Common myeloid progenitor, CD34-positive (primary cell): Measurements from ENCODE around the gene XRN1.
A peak's percentile ranks its signal among the peaks of the same experiment; 100 is the strongest.
"Not testable (repeated sequence)": the region's sequence is repeated elsewhere in the genome, so short reads cannot be mapped to it uniquely, and the experiment has no call there.

ENCODE experiments used
- CTCF ChIA-PET: fragments of 350-600 bp; sonication (Branson Sonifier 250); formaldehyde crosslinking; loops from one replicate; lab custom pipeline; 2021; ENCODE audit warnings: antibody characterized with exemption; lab: Charles Lee
- POLR2A ChIA-PET: fragments of 350-600 bp; sonication (Branson Sonifier 250); formaldehyde crosslinking; loops from one replicate; lab custom pipeline; 2021; ENCODE audit warnings: antibody characterized with exemption; lab: Charles Lee
- DNase-seq, 3 donors: peaks; one replicate each; pipeline versions ENCODE4 v3.0.0 to v3.0.0-alpha.2; 2013
- H3K27ac ChIP-seq, 2 experiments: 1 replicate in 1 of 2; 2 replicates in 1 of 2; pipeline ENCODE4 v1.7.0; 2013; ENCODE audit warnings: inconsistent platforms in 2 of 2, low read length in 2 of 2, mild to moderate bottlenecking in 2 of 2, low read depth in 1 of 2, moderate library complexity in 1 of 2; ENCODE audit not compliant: severe bottlenecking in 2 of 2, insufficient read depth in 1 of 2, poor library complexity in 1 of 2
- H3K27me3 ChIP-seq, 5 experiments: replicated peaks in 2 of 5; 1 replicate in 3 of 5; 2 replicates in 2 of 5; pipeline versions ENCODE4 v1.6.1 to v1.7.0; 2013; ENCODE audit warnings: low read length in 4 of 5, mild to moderate bottlenecking in 2 of 5, moderate library complexity in 2 of 5, inconsistent platforms in 1 of 5; ENCODE audit not compliant: insufficient read depth in 5 of 5, control insufficient read depth in 4 of 5
- H3K36me3 ChIP-seq, 4 experiments: 1 replicate in 2 of 4; 2 replicates in 2 of 4; pipeline versions ENCODE4 v1.6.1 to v1.7.0; 2013; ENCODE audit warnings: low read length in 3 of 4, control low read depth in 1 of 4, mild to moderate bottlenecking in 1 of 4; ENCODE audit not compliant: control insufficient read depth in 4 of 4, insufficient read depth in 4 of 4
- H3K4me1 ChIP-seq, 4 experiments: 1 replicate in 3 of 4; 2 replicates in 1 of 4; pipeline versions ENCODE4 v1.6.1 to v1.7.1; 2013; ENCODE audit warnings: low read length in 3 of 4, mild to moderate bottlenecking in 3 of 4, control low read depth in 1 of 4, inconsistent platforms in 1 of 4, moderate library complexity in 1 of 4; ENCODE audit not compliant: control insufficient read depth in 4 of 4, insufficient read depth in 4 of 4; ENCODE audit errors: control extremely low read depth in 1 of 4
- H3K4me3 ChIP-seq, 7 experiments: 1 replicate in 4 of 7; 2 replicates in 3 of 7; pipeline versions ENCODE4 v1.5.1 to v1.7.0; 2013; ENCODE audit warnings: mild to moderate bottlenecking in 7 of 7, low read length in 6 of 7, moderate library complexity in 6 of 7, inconsistent platforms in 2 of 7, low read depth in 2 of 7, control low read depth in 1 of 7; ENCODE audit not compliant: insufficient read depth in 4 of 7, control insufficient read depth in 1 of 7; ENCODE audit errors: extremely low read depth in 1 of 7
- H3K9me3 ChIP-seq, 5 experiments: 1 replicate in 4 of 5; 2 replicates in 1 of 5; pipeline versions ENCODE4 v1.6.1 to v1.7.1; 2013; ENCODE audit warnings: low read length in 4 of 5, mild to moderate bottlenecking in 2 of 5, inconsistent platforms in 1 of 5, low read depth in 1 of 5, moderate library complexity in 1 of 5; ENCODE audit not compliant: control insufficient read depth in 4 of 5, insufficient read depth in 2 of 5; ENCODE audit errors: control extremely low read depth in 1 of 5
- WGBS: methylation state at CpG from one replicate; pipeline ENCODE4 v1.1.5; 2013; ENCODE audit not compliant: insufficient coverage; 5-methylcytosine and 5-hydroxymethylcytosine counted together

The XRN1 gene

DNA sequence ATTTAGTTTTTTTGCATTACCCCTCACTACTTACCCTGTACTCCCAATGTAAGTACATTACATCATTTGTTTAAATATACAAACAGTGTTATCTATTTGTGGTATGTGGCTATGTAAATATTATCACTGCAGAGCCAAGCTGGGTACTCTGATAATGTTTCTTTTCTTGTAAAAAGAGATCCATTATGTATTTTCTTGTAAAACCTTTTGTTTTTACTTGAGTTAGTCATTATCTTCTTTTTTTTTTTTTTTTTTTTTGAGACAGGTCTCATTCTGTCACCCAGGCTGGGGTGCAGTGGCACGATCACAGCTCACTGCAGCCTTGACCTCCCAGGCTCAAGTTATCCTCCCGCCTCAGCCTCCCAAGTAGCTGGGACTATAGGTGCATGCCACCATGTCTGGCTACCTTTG is 131.9 kb downstream of the XRN1 start:
- POLR2A ChIA-PET, H3K9me3 ChIP-seq, H3K4me1 ChIP-seq, H3K27ac ChIP-seq, H3K27me3 ChIP-seq, CTCF ChIA-PET, H3K4me3 ChIP-seq: not testable (repeated sequence)
- peak in 2 of 3 donors; percentile 11 to 27 for DNase-seq
- WGBS: 93% methylated on average over 2 of the region's 2 CpGs
- peaks cover 11 to 62% (median 29%) of the 10 kb centered on the region in 4 experiments for H3K36me3 ChIP-seq

DNA sequence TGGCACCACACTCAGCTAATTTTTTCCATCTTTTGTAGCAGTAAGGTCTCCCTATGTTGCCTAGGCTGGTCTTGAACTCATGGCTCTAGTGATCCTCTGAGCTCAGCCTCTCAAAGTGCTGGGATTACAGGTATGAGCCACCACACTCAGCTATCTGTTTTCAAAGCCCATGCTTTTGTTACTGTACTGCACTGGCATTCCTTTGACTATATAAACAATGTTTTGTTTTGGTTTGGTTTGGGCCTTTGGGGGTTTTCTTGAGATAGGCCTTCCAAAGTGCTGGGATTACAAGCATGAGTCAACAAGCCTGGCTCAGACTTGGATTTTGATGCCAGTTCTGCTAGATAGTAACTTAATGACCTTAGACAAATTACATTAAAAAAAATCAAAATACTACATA is 132.8 kb downstream of the XRN1 start:
- POLR2A ChIA-PET: no interaction called here
- CTCF ChIA-PET: interaction anchor here (0.6 kb wide), 1 partner anchor 59 kb away, joined by 3 read pairs; no protein-coding TSS in a partner anchor

DNA sequence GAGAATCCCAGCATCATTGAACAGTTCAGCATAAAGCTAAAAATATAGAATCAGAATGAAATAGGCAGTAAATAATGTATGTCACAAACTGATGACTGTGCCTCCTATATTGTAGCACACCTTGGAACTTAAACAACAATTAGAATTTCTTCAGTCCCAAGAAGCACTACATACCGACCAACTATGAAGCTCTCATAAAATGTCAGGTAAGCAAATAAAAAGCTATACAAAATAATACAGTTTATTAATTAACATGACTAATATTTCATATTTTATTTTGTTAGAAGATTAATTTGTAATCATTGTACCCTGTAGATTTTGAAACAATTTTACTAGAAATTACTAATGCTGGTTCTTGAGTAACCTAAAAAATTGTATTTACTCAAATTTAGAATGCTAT is 137.4 kb downstream of the XRN1 start:
- no peaks in the 10 kb centered on the region for H3K27me3 ChIP-seq
- peaks cover 6 to 52% (median 17%) of the 10 kb centered on the region in 4 experiments for H3K36me3 ChIP-seq
- no peak overlapping the region for H3K4me3 ChIP-seq
- no peaks in the 10 kb centered on the region for H3K4me1 ChIP-seq
- no peak overlapping the region for H3K27ac ChIP-seq
- POLR2A ChIA-PET: interaction anchor here (0.5 kb wide), 1 partner anchor 70 kb away, joined by 5 read pairs; no protein-coding TSS in a partner anchor
- CTCF ChIA-PET: no interaction called here
- H3K9me3 ChIP-seq: no peaks in the 10 kb centered on the region
- DNase-seq: no peak
- no CpG with 5 or more reads among the region's 1 CpG for WGBS

More for the DNA sequence above, 132.8 kb downstream of the XRN1 start:
- Histone ChIP-seq H3K27ac (no peak overlapping the region), H3K9me3 (no peaks in the 10 kb centered on the region), H3K27me3 (no peaks in the 10 kb centered on the region), H3K36me3 (peaks cover 11 to 66% (median 27%) of the 10 kb centered on the region in 4 experiments), H3K4me1 (no peaks in the 10 kb centered on the region), H3K4me3 (no peak overlapping the region)
- no peak for DNase-seq

DNA sequence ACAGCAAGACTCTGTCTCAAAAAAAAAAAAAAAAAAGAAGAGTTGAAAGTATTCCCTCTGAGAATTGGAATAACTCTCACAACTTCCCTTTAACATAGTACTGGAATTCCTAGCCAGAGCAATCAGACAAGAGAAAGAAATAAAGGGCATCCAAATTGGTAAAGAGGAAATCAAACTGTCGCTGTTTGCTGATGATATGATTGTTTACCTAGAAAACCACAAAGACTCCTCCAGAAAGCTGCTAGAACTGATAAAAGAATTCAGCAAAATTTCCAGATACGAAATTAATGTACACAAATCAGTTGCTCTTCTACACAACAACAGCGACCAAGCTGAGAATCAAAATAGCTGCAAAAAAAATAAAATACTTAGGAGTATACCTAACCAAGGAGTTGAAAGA is 145.0 kb downstream of the XRN1 start:
- WGBS: 94% methylated on average over 2 of the region's 3 CpGs
- not testable (repeated sequence) for H3K36me3 ChIP-seq

DNA sequence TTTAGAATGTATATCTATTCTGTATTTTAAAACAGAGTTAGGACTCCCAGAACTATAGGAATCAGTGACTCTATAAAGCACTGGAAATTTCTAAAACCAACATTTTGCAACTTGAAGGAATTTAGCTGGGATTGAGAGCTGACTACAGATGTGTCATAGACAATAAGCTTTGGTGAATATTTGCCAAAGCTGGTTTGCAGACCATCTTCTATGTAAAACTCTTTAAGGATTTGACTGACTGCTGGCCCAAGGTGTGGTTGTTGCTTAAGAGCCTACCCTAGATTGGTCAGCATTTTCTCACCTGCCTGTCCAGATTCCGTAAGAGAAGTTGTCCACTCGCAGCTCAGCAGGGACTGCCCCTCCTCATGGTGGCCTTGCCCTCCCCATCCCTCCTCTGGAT is 149.2 kb downstream of the XRN1 start:
- POLR2A ChIA-PET: no interaction called here
- CTCF ChIA-PET: no interaction called here

More for the DNA sequence above, 145.0 kb downstream of the XRN1 start:
- H3K27me3 ChIP-seq, H3K27ac ChIP-seq, H3K4me3 ChIP-seq, H3K4me1 ChIP-seq, POLR2A ChIA-PET, CTCF ChIA-PET, DNase-seq: not testable (repeated sequence)
- H3K9me3 ChIP-seq: peaks cover 3 to 20% (median 6%) of the 10 kb centered on the region in 5 experiments

GRCh38 chr3:142296507-142296906 is 151.3 kb downstream of the XRN1 start:
- H3K36me3 ChIP-seq: no peaks in the 10 kb centered on the region
- H3K27me3 ChIP-seq: no peaks in the 10 kb centered on the region
- no CpG with 5 or more reads among the region's 1 CpG for WGBS
- no peak overlapping the region for H3K4me3 ChIP-seq
- H3K27ac ChIP-seq: no peak overlapping the region
- DNase-seq: no peak
- no peaks in the 10 kb centered on the region for H3K4me1 ChIP-seq
- ChIA-PET CTCF (no interaction called here), POLR2A (no interaction called here)
- H3K9me3 ChIP-seq: peaks cover 0 to 1% (median 0%) of the 10 kb centered on the region in 5 experiments

More for the DNA sequence above, 149.2 kb downstream of the XRN1 start:
- Histone ChIP-seq H3K27me3 (no peaks in the 10 kb centered on the region), H3K4me3 (no peak overlapping the region), H3K4me1 (no peaks in the 10 kb centered on the region), H3K36me3 (no peaks in the 10 kb centered on the region), H3K27ac (no peak overlapping the region), H3K9me3 (peaks cover 0 to 15% (median 3%) of the 10 kb centered on the region in 5 experiments)
- no peak for DNase-seq
- WGBS: no CpG with 5 or more reads among the region's 2 CpGs

DNA sequence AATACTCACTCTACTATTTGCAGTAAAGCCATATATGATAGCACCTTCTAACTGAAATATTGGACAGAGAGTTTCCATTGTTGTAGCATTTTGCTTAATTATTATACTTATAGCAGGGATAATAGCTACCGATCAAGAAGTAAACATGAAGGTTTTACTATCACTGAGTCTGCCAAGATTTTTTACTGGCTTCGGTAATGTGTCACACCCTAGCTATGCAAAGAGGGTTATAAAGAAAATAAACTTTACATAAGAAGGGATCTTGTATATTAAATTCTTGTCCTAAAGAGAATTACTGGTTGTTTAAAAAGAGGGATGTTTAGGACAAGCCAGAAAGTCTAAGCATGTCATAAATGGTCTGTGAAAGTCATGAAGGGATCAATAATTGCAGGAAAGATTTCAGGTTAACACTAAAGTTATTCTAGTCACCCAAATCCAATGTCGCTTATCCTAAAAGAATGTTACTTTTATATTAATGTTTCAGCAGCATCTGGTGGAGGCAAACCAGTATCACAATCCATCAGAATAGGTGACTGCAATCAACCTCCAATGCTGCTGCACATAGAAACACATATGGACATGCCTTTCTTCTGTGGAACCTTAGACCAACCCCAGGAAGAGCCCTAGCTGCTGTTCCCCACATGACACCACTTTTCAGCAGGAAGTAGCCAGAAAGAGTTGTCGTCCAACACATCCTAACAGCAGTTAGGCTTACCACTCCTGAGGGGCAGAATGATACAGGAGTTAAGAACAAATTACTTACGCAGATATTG is 159.8 kb downstream of the XRN1 start:
- WGBS: 100% methylated on average over 1 of the region's 5 CpGs
- Histone ChIP-seq H3K9me3 (peaks cover 4 to 17% (median 10%) of the 10 kb centered on the region in 5 experiments), H3K4me3 (no peak overlapping the region), H3K27me3 (no peaks in the 10 kb centered on the region), H3K4me1 (no peaks in the 10 kb centered on the region), H3K36me3 (no peaks in the 10 kb centered on the region), H3K27ac (no peak overlapping the region)
- CTCF ChIA-PET: interaction anchor here (1.0 kb wide), 1 partner anchor 9 kb away, joined by 3 read pairs; no protein-coding TSS in a partner anchor
- POLR2A ChIA-PET: no interaction called here
- no peak for DNase-seq
